Heart right ventricle (tissue), 16 donors: ENCODE measurements around the gene ATP10A. TPM values are rescaled to one million over a fixed set of nuclear protein-coding genes. Genes with fewer than 3 reads are reported as not detected.

Source experiments
- ATAC-seq, 8 donors: fragments of 200-7000 bp; cut with Tn5 transposase; one replicate each; pipeline ENCODE4 v1.9.1; 2020; ENCODE audit warnings: mild to moderate bottlenecking in 8 of 8, moderate library complexity in 8 of 8, moderate number of reproducible peaks in 1 of 8
- DNase-seq, 2 donors: peaks; one replicate each; pipeline ENCODE4 v3.0.0-alpha.2; 2020
- H3K27ac ChIP-seq, 10 donors: fragments of 200-600 bp; sonication (generic) in 2 of 10; one replicate each; pipeline versions ENCODE4 v1.5.0 to v1.8.0; 2020 to 2022; ENCODE audit warnings: mild to moderate bottlenecking in 3 of 10
- H3K27me3 ChIP-seq, 7 donors: fragments of 200-600 bp; one replicate each; pipeline ENCODE4 v1.8.0; 2021 to 2022; ENCODE audit warnings: mild to moderate bottlenecking in 2 of 7
- H3K36me3 ChIP-seq, 9 donors: fragments of 200-600 bp; sonication (generic) in 1 of 9; one replicate each; pipeline versions ENCODE4 v1.5.0 to v1.8.0; 2020 to 2022; ENCODE audit warnings: mild to moderate bottlenecking in 2 of 9
- H3K4me1 ChIP-seq, 9 donors: fragments of 200-600 bp; sonication (generic) in 1 of 9; one replicate each; pipeline versions ENCODE4 v1.5.0 to v1.8.0; 2020 to 2022; ENCODE audit warnings: mild to moderate bottlenecking in 4 of 9
- H3K4me3 ChIP-seq, 10 donors: fragments of 200-600 bp; sonication (generic) in 2 of 10; one replicate each; pipeline versions ENCODE4 v1.5.0 to v1.8.0; 2020 to 2022; ENCODE audit warnings: mild to moderate bottlenecking in 7 of 10, moderate library complexity in 2 of 10
- H3K9me3 ChIP-seq, 11 donors: fragments of 200-600 bp in 10 of 11; sonication (generic) in 2 of 11; one replicate each; pipeline versions ENCODE4 v1.5.0 to v1.8.0; 2013 to 2022; ENCODE audit warnings: mild to moderate bottlenecking in 2 of 11, control low read depth in 1 of 11, moderate library complexity in 1 of 11
- CTCF ChIP-seq, 9 donors: fragments of 200-600 bp; sonication (generic) in 2 of 9; IDR thresholded peaks; one replicate each; pipeline versions ENCODE4 v1.5.0 to v1.8.0; 2021 to 2022; ENCODE audit warnings: antibody characterized with exemption in 9 of 9, mild to moderate bottlenecking in 5 of 9, moderate library complexity in 1 of 9
- WGBS, 2 donors: extraction: QIAGEN DNeasy Blood & Tissue Kit; methylation state at CpG; one replicate each; pipeline ENCODE4 v1.1.7; 2013; ENCODE audit warnings: inconsistent platforms in 1 of 2; 5-methylcytosine and 5-hydroxymethylcytosine counted together
- intact Hi-C, 10 donors: fragments of 100-400 bp; cut with DNase I; formaldehyde crosslinking; loops; one replicate each; pipeline versions ENCODE4 v1.11.1 to v1.14.2; 2022
- polyA plus RNA-seq, 2 donors: library from polyadenylated mRNA; stranded (reverse); fragments of 200-250 nt; gene quantifications; one replicate each; pipeline ENCODE4 v1.2.3, GENCODE V29; 2013
- total RNA-seq, 10 donors: library from RNA; stranded (reverse); fragmentation: NEBNext Ultra II Directional in 3 of 10; extraction: Animal tissue kit (Norgen Biotek cat#: 25700) in 3 of 10; gene quantifications; one replicate each; pipeline versions ENCODE4 v1.2.1 to v1.2.4, GENCODE V29; 2021 to 2023
- donor health status: Arrhythmogenic right ventricular cardiomyopathy.
- donor health status: ischemic (EF 13 %, LVEDD 7.1; RV severe dilation, severe dysfunction).
- donor health status: healthy with polysubstance abuse.
- donor health status: DM: no; HTN: yes; CAD: no.
- donor health status: DM: no; HTN: no; CAD: no.
- donor health status: ischemic (EF 25% LVEDD 6.9; RV normal size, moderate dysfunction).
- donor health status: ischemic (EF 25% LVEDD 5.7; RV mildly dilated, moderate dysfunction).
- donor health status: healthy.
- donor health status: DM: yes; HTN: yes; CAD: no.
- donor health status: Ischemic cardiomyopathy.
- donor health status: ischemic (EF 35%, LVEDD 5.7; RV mildly dilated, moderate dysfunction).
- donor health status: nonischemic (EF 11% LVEDD 7.7; RV severe dilation, severe dysfunction).
- donor health status: DM: yes; HTN: yes; CAD: no.
- donor health status: PGD.
- donor health status: ischemic (EF 29% LVEDD 5.4; RV normal size, mild dysfunction).
- donor health status: nonischemic (EF 23%, LVEDD 6.1; RV moderate dilation, normal function).

Gene ATP10A
- total and polyA plus RNA-seq, 12 donors: 0.45 to 2.2 (median 0.89) TPM

GRCh38 chr15:25700916-25701315, 162.2 kb downstream of the ATP10A start:
- DNase-seq: no peak

DNA sequence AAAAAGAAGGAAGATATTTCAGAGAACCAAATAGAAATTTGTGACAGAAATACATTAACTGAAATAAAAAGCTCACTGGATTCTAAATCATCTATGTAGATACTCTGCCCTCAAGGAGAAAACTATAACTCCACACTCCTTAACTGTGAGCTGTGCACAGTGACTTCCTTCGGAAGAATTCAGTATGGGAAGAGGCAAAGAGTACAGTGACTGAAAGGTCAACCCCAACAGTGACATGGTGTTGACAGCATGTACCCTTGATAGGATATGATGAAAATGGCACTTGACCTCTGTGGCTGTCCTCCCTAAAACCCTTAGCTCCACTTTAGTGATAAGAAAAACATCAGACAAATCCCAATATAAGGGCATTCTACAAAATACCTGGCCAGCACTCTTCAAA, 165.5 kb downstream of the ATP10A start:
- Histone ChIP-seq H3K4me1 (peaks cover 0 to 9% (median 0%) of the 10 kb centered on the region in 9 donors), H3K27me3 (no peaks in the 10 kb centered on the region), H3K9me3 (no peaks in the 10 kb centered on the region), H3K36me3 (peaks cover 0 to 17% (median 0%) of the 10 kb centered on the region in 9 donors), H3K4me3 (no peak overlapping the region), H3K27ac (no peak overlapping the region)
- 37 to 58% methylated on average over 1 of the region's 1 CpG for WGBS, 2 donors
- ATAC-seq (peak in 6 of 8 donors; percentile 53 to 85 (median 69)), DNase-seq (no peak)
- no peak for TF ChIP-seq CTCF (IDR thresholded peaks at IDR 0.05)
- intact Hi-C loops: loop anchor here in 4 of 10 donors (5.0 to 10.0 kb wide), 4 partner anchors 130 to 237 kb away; no protein-coding TSS in a partner anchor

More at GRCh38 chr15:25700916-25701315, 162.2 kb downstream of the ATP10A start:
- Histone ChIP-seq H3K4me1 (peaks cover 0 to 9% (median 0%) of the 10 kb centered on the region in 9 donors), H3K9me3 (no peaks in the 10 kb centered on the region), H3K27ac (no peak overlapping the region), H3K36me3 (no peaks in the 10 kb centered on the region), H3K27me3 (no peaks in the 10 kb centered on the region), H3K4me3 (no peak overlapping the region)
- intact Hi-C loops: no loop called here
- 93 to 94% methylated on average over 7 of the region's 7 CpGs for WGBS, 2 donors
- no peak for TF ChIP-seq CTCF (IDR thresholded peaks at IDR 0.05)
- no peak for ATAC-seq

GRCh38 chr15:25695875-25696760, 167.0 kb downstream of the ATP10A start:
- intact Hi-C loops: loop anchor here in 4 of 10 donors (2.0 to 10.0 kb wide), 5 partner anchors 129 to 239 kb away; no protein-coding TSS in a partner anchor
- Histone ChIP-seq H3K4me1 (peaks cover 0 to 13% (median 3%) of the 10 kb centered on the region in 9 donors), H3K9me3 (no peaks in the 10 kb centered on the region), H3K27ac (no peak overlapping the region), H3K27me3 (no peaks in the 10 kb centered on the region), H3K4me3 (no peak overlapping the region), H3K36me3 (peaks cover 0 to 17% (median 0%) of the 10 kb centered on the region in 9 donors)
- ATAC-seq (no peak), DNase-seq (no peak)
- no peak for TF ChIP-seq CTCF (IDR thresholded peaks at IDR 0.05)
- WGBS, 2 donors: 88 to 91% methylated on average over 17 of the region's 17 CpGs

DNA sequence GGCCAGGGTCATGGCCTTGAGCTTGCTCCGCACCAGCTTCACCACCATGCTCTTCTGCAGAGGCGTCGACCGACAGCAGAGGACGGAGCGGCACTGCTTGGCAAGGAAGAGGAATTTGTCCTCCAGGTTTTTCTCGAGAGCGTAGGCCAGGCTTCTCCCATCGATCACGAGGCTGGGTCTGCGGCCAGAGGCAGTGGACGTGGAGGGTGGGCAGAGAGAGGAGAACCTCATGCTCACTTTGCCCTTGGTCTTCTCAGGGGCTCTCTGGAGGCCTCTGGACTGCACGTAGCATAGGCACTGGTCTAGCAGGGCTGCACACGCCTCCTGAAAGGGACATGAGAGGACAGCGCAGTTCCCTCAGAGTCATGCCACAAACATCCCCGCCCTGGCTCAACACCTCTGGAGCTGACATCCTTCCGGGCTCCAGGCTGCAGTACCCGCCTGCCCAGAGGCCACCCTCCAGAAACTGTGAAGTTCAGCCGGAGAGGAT, 168.3 kb downstream of the ATP10A start:
- intact Hi-C loops: loop anchor here (1.0 to 10.0 kb wide), 9 partner anchors 128 to 240 kb away; no protein-coding TSS in a partner anchor
- no peak for ATAC-seq
- Histone ChIP-seq H3K27ac (no peak overlapping the region), H3K36me3 (peaks cover 0 to 17% (median 0%) of the 10 kb centered on the region in 9 donors), H3K27me3 (no peaks in the 10 kb centered on the region), H3K9me3 (no peaks in the 10 kb centered on the region), H3K4me3 (no peak overlapping the region), H3K4me1 (peaks cover 0 to 14% (median 3%) of the 10 kb centered on the region in 9 donors)
- no peak for TF ChIP-seq CTCF (IDR thresholded peaks at IDR 0.05)
- DNase-seq: no peak
- WGBS, 2 donors: 95 to 97% methylated on average over 19 of the region's 19 CpGs
